NOMO-1 (cell line): Measurements from ENCODE around the gene ATP13A1.

Experiments used
- DNase-seq, 2 experiments: peaks; one replicate each; lab custom pipeline; 2025; ENCODE audit not compliant: unreplicated experiment in 2 of 2; lab: John Stamatoyannopoulos, UW

ATP13A1 gene

GRCh38 chr19:19645233-19645870 is 18.1 kb downstream of the ATP13A1 start:
- DNase-seq = no peak

GRCh38 chr19:19644054-19644388 is 19.5 kb downstream of the ATP13A1 start:
- no peak for DNase-seq

GRCh38 chr19:19643158-19644053 is 20.1 kb downstream of the ATP13A1 start, which contains the start of gene GMIP:
Gene GMIP, minus strand, starts transcription at chr19:19643657. Its CDS starts 128 bp downstream, at chr19:19643529.
- DNase-seq = peak; percentile 55 to 77

GRCh38 chr19:19642506-19643157 is 20.8 kb downstream of the ATP13A1 start:
- DNase-seq = peak in 1 of 2 experiments; percentile 55

GRCh38 chr19:19637523-19638251 is 25.8 kb downstream of the ATP13A1 start:
- no peak for DNase-seq

- no peak for DNase-seq
Observed at GRCh38 chr19:19637186-19637522, 26.3 kb downstream of the ATP13A1 start.

GRCh38 chr19:19636573-19637185 is 26.8 kb downstream of the ATP13A1 start:
- no peak for DNase-seq

GRCh38 chr19:19635313-19635702 is 28.2 kb downstream of the ATP13A1 start:
- no peak for DNase-seq

DNA sequence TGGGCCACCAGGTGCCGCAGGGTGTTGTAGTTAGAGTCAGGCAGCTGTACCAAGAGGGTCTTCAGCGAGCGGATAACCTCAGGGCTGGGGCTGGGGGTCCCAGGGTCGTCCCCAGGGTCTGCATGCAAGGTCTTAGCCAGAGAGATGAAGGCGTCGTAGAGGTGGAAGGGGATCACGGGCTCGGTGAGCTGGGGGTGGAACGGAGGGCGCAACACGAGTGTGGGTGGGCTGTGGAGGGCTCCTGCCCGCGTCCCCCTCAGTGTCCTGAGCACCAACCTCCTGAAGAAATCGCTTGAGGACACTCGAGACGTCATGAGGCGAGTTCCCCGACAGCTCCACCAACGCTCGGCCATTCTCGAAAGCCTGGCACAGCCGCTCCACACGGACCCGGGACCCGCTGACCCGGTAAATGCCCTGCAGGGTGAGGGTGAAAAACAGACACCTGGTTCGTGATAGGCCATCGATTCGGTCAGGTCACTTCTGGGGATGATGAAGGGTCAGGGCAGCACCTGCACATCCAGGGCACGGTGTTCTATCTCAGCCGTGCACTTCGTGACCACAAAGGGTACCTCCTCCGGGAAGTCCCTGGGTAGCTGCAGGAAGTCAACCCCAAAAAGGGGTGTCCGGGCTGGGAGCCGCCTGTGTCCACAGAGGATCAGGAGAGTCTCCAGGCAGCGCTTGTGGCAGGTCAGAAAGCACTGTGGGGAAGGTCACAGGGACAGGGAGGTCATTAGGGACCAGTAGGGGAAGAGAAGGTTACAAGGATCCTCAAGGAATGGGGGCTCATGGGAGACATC is 28.8 kb downstream of the ATP13A1 start:
- no peak for DNase-seq

DNA sequence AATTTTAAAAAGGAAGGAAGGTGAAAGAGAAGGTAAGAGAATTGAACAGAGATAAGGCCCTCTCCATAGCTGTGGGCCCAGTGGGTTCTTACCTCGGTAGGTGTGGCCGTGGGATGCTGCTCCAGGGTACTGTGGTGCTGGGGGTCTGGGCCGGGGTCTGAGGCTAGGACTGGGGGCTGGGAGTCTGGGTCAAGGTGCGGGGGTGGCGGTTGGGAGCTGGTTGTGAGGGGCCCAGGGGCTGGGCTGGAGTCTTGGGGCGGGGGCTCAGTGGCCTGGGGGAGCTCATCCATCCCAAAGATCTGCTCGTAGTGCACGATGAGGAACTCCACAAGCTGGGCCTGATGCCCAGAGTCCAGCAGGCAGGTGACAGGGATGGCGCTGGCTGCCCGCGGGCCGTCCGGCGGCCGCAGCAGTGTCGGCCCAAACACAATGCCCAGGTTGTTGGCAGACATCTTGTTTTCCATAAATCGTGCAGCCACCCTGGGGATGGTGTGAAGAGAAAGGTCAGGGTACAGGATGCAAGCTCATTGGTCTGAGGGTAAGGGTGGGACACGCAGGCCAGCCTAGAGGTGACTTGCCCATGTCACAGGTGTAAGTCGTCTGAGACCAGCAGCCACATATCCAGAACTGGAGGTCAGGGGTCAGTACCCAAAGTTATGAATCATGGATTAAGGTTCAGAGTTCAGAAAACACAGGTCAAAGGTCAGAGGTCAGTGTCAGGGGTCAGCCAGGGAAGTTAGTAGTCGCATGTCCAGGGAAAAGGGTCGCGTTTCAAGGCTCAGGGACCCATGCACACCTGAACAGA is 29.6 kb downstream of the ATP13A1 start:
- no peak for DNase-seq

GRCh38 chr19:19632661-19633060 is 30.8 kb downstream of the ATP13A1 start:
- DNase-seq = no peak

- DNase-seq = no peak
Observed at GRCh38 chr19:19631346-19631745, 32.1 kb downstream of the ATP13A1 start.

- no peak for DNase-seq
Observed at GRCh38 chr19:19630426-19630825, 33.0 kb downstream of the ATP13A1 start.

DNA sequence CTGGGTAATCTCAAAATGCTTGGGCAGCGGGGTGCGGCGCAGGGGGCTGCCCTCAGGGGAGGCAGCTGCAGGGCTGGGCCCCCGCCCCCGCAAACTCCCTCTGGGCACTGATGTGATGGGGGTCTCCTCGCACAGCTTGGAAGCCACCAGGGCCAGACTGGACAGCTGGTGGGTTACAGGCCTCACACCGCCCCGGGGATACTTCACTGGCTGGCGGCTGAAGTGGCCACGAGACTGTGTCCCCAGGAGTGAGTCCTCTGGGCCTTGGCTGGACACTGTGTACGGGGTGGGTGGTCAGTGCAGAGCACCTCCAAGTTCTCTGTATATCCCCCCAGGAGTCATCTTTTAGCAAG is 33.4 kb downstream of the ATP13A1 start:
- no peak for DNase-seq

DNA sequence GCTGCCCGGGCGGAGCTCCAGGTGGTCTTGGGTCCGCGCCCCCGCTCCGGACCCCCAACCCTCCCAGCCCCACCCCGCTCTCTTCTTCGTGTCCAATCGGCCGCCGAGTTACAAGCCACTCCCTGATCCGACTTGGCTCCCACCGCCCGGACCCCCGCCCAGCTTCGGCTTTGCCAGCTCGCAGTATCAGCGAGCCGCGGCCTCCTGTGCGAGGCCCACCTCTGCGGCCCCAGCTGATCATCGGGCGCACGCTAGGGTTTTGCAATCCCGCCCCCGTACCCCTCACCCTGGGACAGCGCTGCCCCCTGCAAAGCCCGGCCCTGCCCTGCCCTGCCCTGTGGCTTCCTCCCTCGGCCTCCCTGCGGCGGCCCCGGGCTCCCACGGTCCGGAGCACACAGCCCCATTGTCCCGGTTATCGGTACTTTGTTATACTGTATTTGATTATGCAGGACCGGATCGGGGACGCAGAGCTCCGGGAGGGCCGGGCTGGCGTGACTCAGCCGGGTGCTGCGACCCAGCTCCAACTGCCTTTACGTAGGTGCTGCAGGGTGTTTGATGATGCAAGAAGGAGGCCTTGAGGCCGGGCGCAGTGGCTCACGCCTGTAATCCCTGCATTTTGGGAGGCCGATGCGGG is 34.9 kb downstream of the ATP13A1 start:
- peak; percentile 19 to 26 for DNase-seq

GRCh38 chr19:19627621-19628500 is 35.6 kb downstream of the ATP13A1 start, which contains the start of gene LPAR2:
Gene LPAR2, minus strand, starts transcription at chr19:19628220. Its CDS starts 945 bp downstream, at chr19:19627275.
- DNase-seq = no peak
